ENCODE results near the gene MGAT5B. TPM values are rescaled to one million over a fixed set of nuclear protein-coding genes. Genes with fewer than 3 reads are reported as not detected.

Gene MGAT5B
- total and polyA plus RNA-seq, 4 donors = 0.02 to 0.25 TPM; not detected in 2

DNA sequence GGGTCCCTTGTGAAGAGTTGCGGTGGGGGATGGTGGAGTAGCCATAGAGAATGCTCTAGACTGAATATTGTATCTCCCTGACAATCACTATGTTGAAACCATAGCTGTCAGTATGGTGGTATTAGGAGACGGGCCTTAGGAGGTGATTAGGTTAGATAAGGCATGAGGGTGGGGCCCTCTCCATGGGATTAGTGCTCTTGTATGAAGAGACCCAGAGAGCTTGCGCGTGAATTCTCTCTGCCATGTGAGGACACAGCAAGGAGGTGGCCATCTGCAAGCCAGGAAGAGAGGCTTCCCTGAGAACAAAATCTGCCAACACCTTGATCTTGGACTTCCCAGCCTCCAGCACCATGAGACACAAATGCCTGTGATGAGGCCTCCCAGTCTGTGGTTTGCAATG is 34.5 kb upstream of the MGAT5B start:
- H3K27ac ChIP-seq (ENCODE audit: low read depth in 1 of 2, low read length in 2 of 2) = no peak overlapping the region
- peaks cover 0 to 9% (median 0%) of the 10 kb centered on the region in 4 donors for H3K27me3 ChIP-seq (ENCODE audit: control insufficient read depth in 4 of 4, insufficient read depth in 4 of 4, low read length in 3 of 4)
- no peak for DNase-seq (ENCODE audit: low spot score)
- H3K4me1 ChIP-seq (ENCODE audit: control insufficient read depth in 4 of 4, insufficient read depth in 4 of 4, low read length in 3 of 4) = no peaks in the 10 kb centered on the region
- no peak overlapping the region for H3K4me3 ChIP-seq (ENCODE audit: low read depth in 1 of 3, low read length in 3 of 3)
- H3K9me3 ChIP-seq (ENCODE audit: control insufficient read depth in 4 of 4, low read length in 3 of 4) = no peaks in the 10 kb centered on the region
- H3K9ac ChIP-seq (ENCODE audit: low read depth in 1 of 2, low read length in 2 of 2) = no peak overlapping the region
- TF ChIP-seq, protein P1, sequence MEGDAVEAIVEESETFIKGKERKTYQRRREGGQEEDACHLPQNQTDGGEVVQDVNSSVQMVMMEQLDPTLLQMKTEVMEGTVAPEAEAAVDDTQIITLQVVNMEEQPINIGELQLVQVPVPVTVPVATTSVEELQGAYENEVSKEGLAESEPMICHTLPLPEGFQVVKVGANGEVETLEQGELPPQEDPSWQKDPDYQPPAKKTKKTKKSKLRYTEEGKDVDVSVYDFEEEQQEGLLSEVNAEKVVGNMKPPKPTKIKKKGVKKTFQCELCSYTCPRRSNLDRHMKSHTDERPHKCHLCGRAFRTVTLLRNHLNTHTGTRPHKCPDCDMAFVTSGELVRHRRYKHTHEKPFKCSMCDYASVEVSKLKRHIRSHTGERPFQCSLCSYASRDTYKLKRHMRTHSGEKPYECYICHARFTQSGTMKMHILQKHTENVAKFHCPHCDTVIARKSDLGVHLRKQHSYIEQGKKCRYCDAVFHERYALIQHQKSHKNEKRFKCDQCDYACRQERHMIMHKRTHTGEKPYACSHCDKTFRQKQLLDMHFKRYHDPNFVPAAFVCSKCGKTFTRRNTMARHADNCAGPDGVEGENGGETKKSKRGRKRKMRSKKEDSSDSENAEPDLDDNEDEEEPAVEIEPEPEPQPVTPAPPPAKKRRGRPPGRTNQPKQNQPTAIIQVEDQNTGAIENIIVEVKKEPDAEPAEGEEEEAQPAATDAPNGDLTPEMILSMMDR (IDR thresholded peaks at IDR 0.05; ENCODE audit: low read depth, low read length, missing input control) = no peak
- no peak for TF ChIP-seq ATF3 (IDR thresholded peaks at IDR 0.05)
- TF ChIP-seq HNF4A (conservative IDR thresholded peaks at IDR 0.05) = no peak
- H3K36me3 ChIP-seq (ENCODE audit: control insufficient read depth in 4 of 4, insufficient read depth in 3 of 4, low read depth in 1 of 4, low read length in 3 of 4) = no peaks in the 10 kb centered on the region
- WGBS = 86% methylated on average over 4 of the region's 4 CpGs

DNA sequence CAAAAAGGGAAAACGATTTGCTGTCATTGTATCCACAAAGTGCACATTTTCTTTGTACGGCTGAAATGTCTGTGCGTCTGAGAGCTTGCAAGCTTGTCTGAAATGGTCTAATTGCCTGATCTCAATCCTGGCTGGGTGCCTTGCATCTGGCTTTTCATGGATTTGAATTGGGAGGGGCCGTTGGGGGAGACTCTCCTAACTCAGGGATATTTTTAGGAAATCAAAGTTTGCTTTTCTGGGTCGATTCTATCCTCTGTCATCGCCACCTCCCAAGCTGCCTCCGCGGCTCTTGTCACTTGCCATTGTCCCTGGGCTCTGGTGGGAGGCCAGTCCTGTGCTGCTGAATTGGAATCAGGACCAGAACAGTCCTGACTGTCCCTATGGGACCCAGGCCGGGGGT is 33.3 kb upstream of the MGAT5B start:
- Histone ChIP-seq H3K9ac (ENCODE audit: low read depth in 1 of 2, low read length in 2 of 2) (no peak overlapping the region), H3K27ac (ENCODE audit: low read depth in 1 of 2, low read length in 2 of 2) (no peak overlapping the region), H3K4me3 (ENCODE audit: low read depth in 1 of 3, low read length in 3 of 3) (no peak overlapping the region), H3K27me3 (ENCODE audit: control insufficient read depth in 4 of 4, insufficient read depth in 4 of 4, low read length in 3 of 4) (peaks cover 0 to 9% (median 0%) of the 10 kb centered on the region in 4 donors), H3K4me1 (ENCODE audit: control insufficient read depth in 4 of 4, insufficient read depth in 4 of 4, low read length in 3 of 4) (peaks cover 0 to 3% (median 2%) of the 10 kb centered on the region in 4 donors), H3K9me3 (ENCODE audit: control insufficient read depth in 4 of 4, low read length in 3 of 4) (no peaks in the 10 kb centered on the region), H3K36me3 (ENCODE audit: control insufficient read depth in 4 of 4, insufficient read depth in 3 of 4, low read depth in 1 of 4, low read length in 3 of 4) (no peaks in the 10 kb centered on the region)
- DNase-seq (ENCODE audit: low spot score) = no peak
- no peak for TF ChIP-seq JUND (IDR thresholded peaks at IDR 0.05)
- no peak for TF ChIP-seq RAD21 (IDR thresholded peaks at IDR 0.05)
- TF ChIP-seq FOXA1 (IDR thresholded peaks at IDR 0.05) = no peak
- no peak for TF ChIP-seq HNF4A (conservative IDR thresholded peaks at IDR 0.05)
- TF ChIP-seq NR2F2 (IDR thresholded peaks at IDR 0.05) = no peak
- no peak for TF ChIP-seq RXRA (IDR thresholded peaks at IDR 0.05)
- TF ChIP-seq HNF4G (IDR thresholded peaks at IDR 0.05) = no peak
- TF ChIP-seq, protein P2, sequence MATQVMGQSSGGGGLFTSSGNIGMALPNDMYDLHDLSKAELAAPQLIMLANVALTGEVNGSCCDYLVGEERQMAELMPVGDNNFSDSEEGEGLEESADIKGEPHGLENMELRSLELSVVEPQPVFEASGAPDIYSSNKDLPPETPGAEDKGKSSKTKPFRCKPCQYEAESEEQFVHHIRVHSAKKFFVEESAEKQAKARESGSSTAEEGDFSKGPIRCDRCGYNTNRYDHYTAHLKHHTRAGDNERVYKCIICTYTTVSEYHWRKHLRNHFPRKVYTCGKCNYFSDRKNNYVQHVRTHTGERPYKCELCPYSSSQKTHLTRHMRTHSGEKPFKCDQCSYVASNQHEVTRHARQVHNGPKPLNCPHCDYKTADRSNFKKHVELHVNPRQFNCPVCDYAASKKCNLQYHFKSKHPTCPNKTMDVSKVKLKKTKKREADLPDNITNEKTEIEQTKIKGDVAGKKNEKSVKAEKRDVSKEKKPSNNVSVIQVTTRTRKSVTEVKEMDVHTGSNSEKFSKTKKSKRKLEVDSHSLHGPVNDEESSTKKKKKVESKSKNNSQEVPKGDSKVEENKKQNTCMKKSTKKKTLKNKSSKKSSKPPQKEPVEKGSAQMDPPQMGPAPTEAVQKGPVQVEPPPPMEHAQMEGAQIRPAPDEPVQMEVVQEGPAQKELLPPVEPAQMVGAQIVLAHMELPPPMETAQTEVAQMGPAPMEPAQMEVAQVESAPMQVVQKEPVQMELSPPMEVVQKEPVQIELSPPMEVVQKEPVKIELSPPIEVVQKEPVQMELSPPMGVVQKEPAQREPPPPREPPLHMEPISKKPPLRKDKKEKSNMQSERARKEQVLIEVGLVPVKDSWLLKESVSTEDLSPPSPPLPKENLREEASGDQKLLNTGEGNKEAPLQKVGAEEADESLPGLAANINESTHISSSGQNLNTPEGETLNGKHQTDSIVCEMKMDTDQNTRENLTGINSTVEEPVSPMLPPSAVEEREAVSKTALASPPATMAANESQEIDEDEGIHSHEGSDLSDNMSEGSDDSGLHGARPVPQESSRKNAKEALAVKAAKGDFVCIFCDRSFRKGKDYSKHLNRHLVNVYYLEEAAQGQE (IDR thresholded peaks at IDR 0.05) = no peak
- no peak for TF ChIP-seq TAF1 (conservative IDR thresholded peaks at IDR 0.05)
- no peak for TF ChIP-seq SP1 (IDR thresholded peaks at IDR 0.05)
- TF ChIP-seq, protein P1 (IDR thresholded peaks at IDR 0.05; ENCODE audit: low read depth, low read length, missing input control) = no peak
- TF ChIP-seq, protein P3, sequence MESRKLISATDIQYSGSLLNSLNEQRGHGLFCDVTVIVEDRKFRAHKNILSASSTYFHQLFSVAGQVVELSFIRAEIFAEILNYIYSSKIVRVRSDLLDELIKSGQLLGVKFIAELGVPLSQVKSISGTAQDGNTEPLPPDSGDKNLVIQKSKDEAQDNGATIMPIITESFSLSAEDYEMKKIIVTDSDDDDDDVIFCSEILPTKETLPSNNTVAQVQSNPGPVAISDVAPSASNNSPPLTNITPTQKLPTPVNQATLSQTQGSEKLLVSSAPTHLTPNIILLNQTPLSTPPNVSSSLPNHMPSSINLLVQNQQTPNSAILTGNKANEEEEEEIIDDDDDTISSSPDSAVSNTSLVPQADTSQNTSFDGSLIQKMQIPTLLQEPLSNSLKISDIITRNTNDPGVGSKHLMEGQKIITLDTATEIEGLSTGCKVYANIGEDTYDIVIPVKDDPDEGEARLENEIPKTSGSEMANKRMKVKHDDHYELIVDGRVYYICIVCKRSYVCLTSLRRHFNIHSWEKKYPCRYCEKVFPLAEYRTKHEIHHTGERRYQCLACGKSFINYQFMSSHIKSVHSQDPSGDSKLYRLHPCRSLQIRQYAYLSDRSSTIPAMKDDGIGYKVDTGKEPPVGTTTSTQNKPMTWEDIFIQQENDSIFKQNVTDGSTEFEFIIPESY (IDR thresholded peaks at IDR 0.05) = no peak
- no peak for TF ChIP-seq GABPA (IDR thresholded peaks at IDR 0.05 in 1 of 2, conservative IDR thresholded peaks at IDR 0.05 in 1 of 2)
- TF ChIP-seq YY1 (IDR thresholded peaks at IDR 0.05) = no peak
- TF ChIP-seq MAX (IDR thresholded peaks at IDR 0.05) = no peak
- TF ChIP-seq FOXA2 (IDR thresholded peaks at IDR 0.05) = no peak
- TF ChIP-seq ATF3 (IDR thresholded peaks at IDR 0.05) = no peak
- no peak for TF ChIP-seq EGR1 (IDR thresholded peaks at IDR 0.05; ENCODE audit: low read depth in 2 of 2)
- 64% methylated on average over 9 of the region's 9 CpGs for WGBS
